Pulmonary artery endothelial cell (primary cell): ENCODE results near the gene RNASE8. TPM values are rescaled to one million over a fixed set of nuclear protein-coding genes. Genes with fewer than 3 reads are reported as not detected.

Experiments used
- DNase-seq: peaks from one replicate; pipeline ENCODE4 v3.0.0-alpha.2; 2011; ENCODE audit warnings: low read depth, low spot score
- total RNA-seq: library from RNA; depleted of rRNA; stranded (reverse); fragments of >200 nt; gene quantifications from 2 replicates; pipeline ENCODE4 v1.2.3, GENCODE V29; 2014

Gene RNASE8
- total RNA-seq, 1 donor from 2014 or later, result not detected

DNA sequence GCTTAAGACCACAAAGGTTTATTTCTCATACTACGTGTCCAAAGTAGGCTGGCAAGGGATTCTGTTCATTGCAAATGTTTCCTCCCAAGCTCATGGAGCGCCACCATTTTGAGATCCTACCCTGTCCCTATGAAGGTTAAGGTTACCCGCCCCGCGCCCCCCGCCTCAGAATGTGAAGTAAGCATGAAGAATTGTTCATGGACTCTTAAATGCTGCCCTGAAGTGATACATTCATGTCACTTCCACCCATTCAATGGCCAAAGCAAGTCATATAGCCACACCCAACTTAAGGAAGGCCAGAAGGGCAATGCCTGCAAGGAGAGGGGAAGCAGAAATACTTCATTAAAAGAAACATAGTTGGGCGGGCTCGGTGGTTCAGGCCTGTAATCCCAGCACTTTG is 47.5 kb downstream of the RNASE8 start:
- no peak for DNase-seq

DNA sequence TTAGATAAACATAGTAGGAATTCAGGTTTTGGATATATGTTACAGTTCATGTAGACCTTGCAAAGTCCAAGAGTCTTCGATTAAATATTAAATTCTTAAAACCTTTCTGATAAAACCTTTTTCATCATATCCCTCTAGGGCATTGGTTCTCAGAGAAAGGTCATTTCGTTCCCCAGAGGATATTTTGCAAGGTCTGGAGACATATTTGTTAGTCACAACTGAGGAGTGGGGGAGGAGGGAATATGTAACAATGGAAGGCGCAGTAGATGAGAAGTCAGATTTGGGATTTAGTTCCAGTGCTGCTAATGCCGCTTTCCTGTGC is 48.5 kb downstream of the RNASE8 start:
- no peak for DNase-seq

DNA sequence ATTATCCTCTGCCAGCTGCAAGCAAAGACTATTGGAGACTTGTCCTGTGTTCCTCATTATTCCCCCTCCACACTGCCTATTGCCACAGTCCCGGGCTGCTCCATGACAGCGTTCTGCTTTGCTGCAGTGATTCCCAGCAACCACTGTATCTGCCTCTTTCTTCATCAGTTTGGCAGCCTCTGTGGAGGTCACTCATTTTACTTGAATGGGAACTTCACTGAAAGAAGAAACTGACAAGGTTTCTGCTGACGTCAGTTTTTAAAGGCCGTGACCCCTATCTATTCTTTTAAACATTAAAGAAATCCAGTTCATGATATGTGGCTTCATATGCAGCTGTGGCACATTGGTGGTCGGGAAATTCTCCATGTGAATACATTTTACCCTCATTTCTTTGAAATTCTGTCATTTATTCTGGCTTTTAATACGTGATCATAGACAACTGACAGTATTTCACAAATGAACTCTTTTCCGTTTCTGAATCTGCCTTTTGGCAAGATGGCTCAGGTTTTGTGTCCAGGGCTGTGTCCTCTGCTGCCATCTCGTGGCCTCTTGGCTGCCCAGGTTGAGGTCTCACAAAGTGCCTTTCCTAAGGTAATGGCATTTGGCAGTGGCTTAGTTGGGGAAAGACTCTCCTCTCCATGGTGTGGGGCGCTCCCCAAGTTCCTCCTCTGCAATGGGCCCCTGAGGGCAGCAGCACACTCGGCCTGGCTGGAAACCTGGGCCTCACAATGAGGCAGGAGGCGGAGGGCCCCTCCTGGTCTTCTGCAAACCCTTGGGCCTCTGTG is 49.1 kb downstream of the RNASE8 start:
- DNase-seq, result no peak

DNA sequence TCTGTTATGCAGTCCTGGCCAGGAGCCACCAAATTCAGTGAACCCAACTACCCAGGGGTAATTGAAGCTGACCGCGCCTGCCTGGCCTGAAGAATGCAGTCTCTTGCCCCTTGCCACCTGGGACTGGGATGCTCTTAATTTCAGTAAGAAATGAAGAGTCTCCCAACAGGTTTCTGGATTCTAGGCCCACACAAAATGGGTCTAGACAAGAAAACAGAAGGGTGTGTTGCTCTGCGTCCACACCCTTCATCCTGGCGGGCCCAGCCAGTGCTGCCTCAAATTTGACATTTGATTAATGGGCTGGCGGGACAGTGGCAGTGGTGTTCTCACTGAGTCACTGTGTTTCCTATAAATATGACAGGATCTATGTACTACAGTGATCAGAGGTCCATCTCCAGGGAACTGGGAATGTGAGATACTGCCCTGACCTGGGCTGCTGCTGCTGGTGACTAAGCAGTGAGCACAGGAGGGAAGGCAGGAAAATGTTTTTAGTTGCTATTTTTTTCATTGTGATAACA is 49.7 kb downstream of the RNASE8 start:
- DNase-seq, result no peak

Other genes with a start within 250 kb of the RNASE8 start
- not detected in 2 replicates for gene RNASE3, start 166.4 kb upstream of the RNASE8 start, total RNA-seq
- not detected in 2 replicates for gene RNASE2, start 102.3 kb upstream of the RNASE8 start, total RNA-seq
- 31.9 and 33.2 TPM in 2 replicates for gene METTL17, start 67.8 kb upstream of the RNASE8 start, total RNA-seq
- gene SLC39A2, start 58.5 kb upstream of the RNASE8 start, total RNA-seq, result not detected in 2 replicates
- gene NDRG2, start 32.8 kb upstream of the RNASE8 start, total RNA-seq, result 0.11 and 0.13 TPM in 2 replicates
- gene TPPP2, start 27.6 kb upstream of the RNASE8 start, total RNA-seq, result not detected in 2 replicates
- gene RNASE13, start 23.0 kb upstream of the RNASE8 start, total RNA-seq, result not detected in 2 replicates
- gene RNASE7, start 15.5 kb upstream of the RNASE8 start, total RNA-seq, result not detected in 2 replicates
- gene ARHGEF40, start 12.5 kb downstream of the RNASE8 start, total RNA-seq, result 4.1 and 6.2 TPM in 2 replicates
- 3.9 and 4.2 TPM in 2 replicates for gene ZNF219, start 40.8 kb downstream of the RNASE8 start, total RNA-seq
- gene TMEM253, start 43.2 kb downstream of the RNASE8 start, total RNA-seq, result not detected in 2 replicates
- gene OR5AU1, start 98.2 kb downstream of the RNASE8 start, total RNA-seq, result not detected in 2 replicates
- 905 and 1,085 TPM in 2 replicates for gene HNRNPC, start 211.6 kb downstream of the RNASE8 start, total RNA-seq
- gene RPGRIP1, start 222.3 kb downstream of the RNASE8 start, total RNA-seq, result not detected in 2 replicates